Measurements from ENCODE around the gene EXD3.

The EXD3 gene

GRCh38 chr9:137448602-137448962 is 25.6 kb upstream of the EXD3 start:
- no peak for DNase-seq (ENCODE audit: low read depth)
- no peak for TF ChIP-seq CTCF (IDR thresholded peaks at IDR 0.05; ENCODE audit: control insufficient read depth, extremely low read depth, insufficient read depth)
- H3K4me3 ChIP-seq (ENCODE audit: low read depth, low read length), result no peak overlapping the region

- H3K4me3 ChIP-seq (ENCODE audit: low read depth, low read length), result no peak overlapping the region
- no peak for DNase-seq (ENCODE audit: low read depth)
- TF ChIP-seq CTCF (IDR thresholded peaks at IDR 0.05; ENCODE audit: control insufficient read depth, extremely low read depth, insufficient read depth), result no peak
These were observed 25.0 kb upstream of the EXD3 start for GRCh38 chr9:137447722-137448601.

- TF ChIP-seq CTCF (IDR thresholded peaks at IDR 0.05; ENCODE audit: control insufficient read depth, extremely low read depth, insufficient read depth), result no peak
- no peak for DNase-seq (ENCODE audit: low read depth)
- H3K4me3 ChIP-seq (ENCODE audit: low read depth, low read length), result no peak overlapping the region
These were observed 24.0 kb upstream of the EXD3 start for GRCh38 chr9:137446851-137447471.

GRCh38 chr9:137445930-137446431 is 23.0 kb upstream of the EXD3 start:
- no peak overlapping the region for H3K4me3 ChIP-seq (ENCODE audit: low read depth, low read length)
- TF ChIP-seq CTCF (IDR thresholded peaks at IDR 0.05; ENCODE audit: control insufficient read depth, extremely low read depth, insufficient read depth), result no peak
- no peak for DNase-seq (ENCODE audit: low read depth)

GRCh38 chr9:137445275-137445807 is 22.4 kb upstream of the EXD3 start:
- H3K4me3 ChIP-seq (ENCODE audit: low read depth, low read length), result no peak overlapping the region
- peak; percentile 83 for TF ChIP-seq CTCF (IDR thresholded peaks at IDR 0.05; ENCODE audit: control insufficient read depth, extremely low read depth, insufficient read depth)
- DNase-seq (ENCODE audit: low read depth), result no peak

- no peak overlapping the region for H3K4me3 ChIP-seq (ENCODE audit: low read depth, low read length)
- DNase-seq (ENCODE audit: low read depth), result no peak
- TF ChIP-seq CTCF (IDR thresholded peaks at IDR 0.05; ENCODE audit: control insufficient read depth, extremely low read depth, insufficient read depth), result no peak
These were observed 21.3 kb upstream of the EXD3 start for GRCh38 chr9:137444106-137444790.
